Caco-2 (cell line): ENCODE results near the gene GRM7. TPM values are rescaled to one million over a fixed set of nuclear protein-coding genes. Genes with fewer than 3 reads are reported as not detected.

Source experiments
- BruUV-seq: library from RNA; stranded (reverse); fragments of 400-500 nt; replicated peaks from 2 replicates; lab custom pipeline; 2021; lab: Mats Ljungman, UMichigan
- CTCF ChIA-PET: fragments of 300-600 bp; sonication (Branson Sonifier 250); formaldehyde crosslinking; loops from one replicate; lab custom pipeline; 2022; ENCODE audit warnings: antibody characterized with exemption; lab: Charles Lee
- POLR2A ChIA-PET: fragments of 300-600 bp; sonication (Branson Sonifier 250); formaldehyde crosslinking; loops from one replicate; lab custom pipeline; 2022; ENCODE audit warnings: antibody characterized with exemption; lab: Charles Lee
- DNase-seq, 2 experiments: peaks; one replicate each; pipeline versions ENCODE4 v3.0.0 to v3.0.0-alpha.2; 2020 to 2022
- H3K27me3 ChIP-seq: replicated peaks from 2 replicates; pipeline ENCODE4 v1.6.0; 2011; ENCODE audit warnings: low read length; ENCODE audit not compliant: control insufficient read depth, insufficient read depth
- H3K36me3 ChIP-seq: 2 replicates; pipeline ENCODE4 v1.5.1; 2011; ENCODE audit warnings: low read length; ENCODE audit not compliant: control insufficient read depth, insufficient read depth
- H3K4me1 ChIP-seq: fragments of 250-450 bp; sonication (Bioruptor Pico); 2 replicates; pipeline ENCODE4 v1.5.1; 2020; ENCODE audit warnings: mild to moderate bottlenecking
- H3K4me3 ChIP-seq: 2 replicates; pipeline ENCODE4 v1.5.1; 2011; ENCODE audit warnings: low read depth, mild to moderate bottlenecking, control low read depth, low read length
- H3K9me3 ChIP-seq: fragments of 250-450 bp; sonication (Bioruptor Pico); 2 replicates; pipeline ENCODE4 v1.5.1; 2020; ENCODE audit warnings: mild to moderate bottlenecking, moderate library complexity
- H3K27ac Mint-ChIP-seq: one replicate; pipeline ENCODE4 v1.8.0; 2022; ENCODE audit warnings: mixed read lengths; ENCODE audit not compliant: unreplicated experiment
- H3K27me3 Mint-ChIP-seq: one replicate; pipeline ENCODE4 v1.8.0; 2022; ENCODE audit warnings: mixed read lengths; ENCODE audit not compliant: insufficient read depth, unreplicated experiment
- H3K36me3 Mint-ChIP-seq: one replicate; pipeline ENCODE4 v1.8.0; 2022; ENCODE audit warnings: mild to moderate bottlenecking, mixed read lengths; ENCODE audit not compliant: insufficient read depth, unreplicated experiment
- H3K4me1 Mint-ChIP-seq: one replicate; pipeline ENCODE4 v1.8.0; 2022; ENCODE audit warnings: low read depth, mixed read lengths; ENCODE audit not compliant: unreplicated experiment
- H3K4me3 Mint-ChIP-seq: one replicate; pipeline ENCODE4 v1.8.0; 2022; ENCODE audit warnings: mild to moderate bottlenecking, moderate library complexity, mixed read lengths; ENCODE audit not compliant: unreplicated experiment
- H3K9me3 Mint-ChIP-seq: one replicate; pipeline ENCODE4 v1.8.0; 2022; ENCODE audit warnings: mixed read lengths; ENCODE audit not compliant: unreplicated experiment
- CTCF ChIP-seq, 2 experiments: fragments of 200-600 bp in 1 of 2; IDR thresholded peaks; 1 replicate in 1 of 2; 2 replicates in 1 of 2; pipeline versions ENCODE4 v1.5.1 to v1.8.0; 2011 to 2022; ENCODE audit warnings: antibody characterized with exemption in 1 of 2, control low read depth in 1 of 2, inconsistent platforms in 1 of 2, low read depth in 1 of 2, low read length in 1 of 2, mild to moderate bottlenecking in 1 of 2, moderate library complexity in 1 of 2; ENCODE audit not compliant: insufficient read depth in 1 of 2, severe bottlenecking in 1 of 2, unreplicated experiment in 1 of 2
- intact Hi-C: fragments of 100-400 bp; cut with micrococcal nuclease; formaldehyde crosslinking; loops from one replicate; pipeline ENCODE4 v1.10.0; 2022; ENCODE audit not compliant: unreplicated experiment
- total RNA-seq: library from RNA; stranded (reverse); gene quantifications from 2 replicates; pipeline ENCODE4 v1.2.3, GENCODE V29; 2022

GRM7 gene
- total RNA-seq, 1 experiment from 2014 or later, result not detected

DNA sequence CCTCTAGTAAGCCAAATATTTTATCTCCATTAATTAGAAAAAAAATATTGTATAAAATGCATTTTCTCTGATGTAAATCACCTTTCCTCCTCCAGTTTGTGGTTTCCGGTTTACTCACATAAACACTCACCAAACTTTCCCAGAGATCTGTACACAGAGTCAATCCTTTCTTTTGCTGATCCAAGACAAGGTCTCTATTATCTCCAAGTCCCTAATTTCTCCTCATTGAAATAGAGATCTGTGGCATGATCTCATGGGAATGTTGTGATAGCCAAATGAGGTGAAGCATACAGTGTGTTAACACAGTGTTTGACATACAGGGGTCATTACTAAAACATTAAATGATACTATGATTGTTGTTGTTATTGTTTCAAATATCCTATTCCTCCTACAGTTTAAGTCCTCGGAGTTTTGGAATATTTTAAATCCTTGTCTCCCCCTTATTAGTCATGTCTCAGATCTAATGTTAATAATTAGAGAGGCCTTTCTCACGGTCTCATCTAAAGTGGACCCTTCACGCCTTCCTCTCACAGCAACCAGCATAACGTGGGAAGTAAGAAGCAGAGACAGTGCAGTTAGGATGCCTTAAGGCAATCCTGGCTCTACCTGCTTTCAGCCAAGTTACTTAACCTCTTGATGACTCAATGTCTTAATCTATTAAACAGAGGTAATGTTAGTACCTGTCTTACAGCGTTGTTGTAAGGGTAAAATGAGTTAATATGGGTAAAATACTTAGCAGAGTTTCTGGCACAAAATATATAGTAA, 333.3 kb downstream of the GRM7 start:
- Histone ChIP-seq H3K4me3 (no peak overlapping the region), H3K9me3 (no peaks in the 10 kb centered on the region), H3K4me1 (no peaks in the 10 kb centered on the region), H3K36me3 (no peaks in the 10 kb centered on the region), H3K27me3 (no peaks in the 10 kb centered on the region)
- Mint-ChIP-seq H3K27ac (no peak overlapping the region), H3K36me3 (no peaks in the 10 kb centered on the region), H3K4me3 (no peak overlapping the region), H3K4me1 (no peaks in the 10 kb centered on the region), H3K9me3 (no peaks in the 10 kb centered on the region), H3K27me3 (peaks cover 9% of the 10 kb centered on the region)
- no TSS peak for BruUV-seq
- ChIA-PET POLR2A (no interaction called here), CTCF (no interaction called here)
- intact Hi-C loops, result no loop called here
- TF ChIP-seq CTCF (IDR thresholded peaks at IDR 0.05; ENCODE audit: insufficient read depth in 1 of 2, low read depth in 1 of 2, low read length in 1 of 2, severe bottlenecking in 1 of 2, unreplicated experiment in 1 of 2), result no peak
- DNase-seq, result no peak

DNA sequence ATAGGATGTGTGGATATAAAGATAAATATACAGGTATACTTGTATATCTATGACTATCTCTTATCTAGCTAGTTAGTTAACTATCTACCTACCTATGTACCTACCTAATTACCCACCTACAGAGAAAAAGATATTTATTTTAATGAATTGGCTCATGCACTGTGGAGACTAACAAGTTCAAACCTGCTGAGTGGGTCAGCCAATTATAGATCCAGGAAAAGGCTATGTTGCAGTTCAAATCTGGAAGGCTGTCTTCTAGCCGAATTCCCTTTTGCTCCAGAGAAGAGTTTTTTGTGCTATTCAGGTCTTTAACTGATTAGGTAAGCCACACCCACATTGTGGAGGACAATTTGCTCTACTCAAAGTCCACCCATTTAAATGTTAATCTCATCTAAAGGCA, 335.0 kb downstream of the GRM7 start:
- no peak for TF ChIP-seq CTCF (IDR thresholded peaks at IDR 0.05; ENCODE audit: insufficient read depth in 1 of 2, low read depth in 1 of 2, low read length in 1 of 2, severe bottlenecking in 1 of 2, unreplicated experiment in 1 of 2)

GRCh38 chr3:7201784-7202183, 340.9 kb downstream of the GRM7 start:
- intact Hi-C loops, result no loop called here
- H3K27me3 ChIP-seq, result no peaks in the 10 kb centered on the region
- BruUV-seq, result no TSS peak
- H3K4me3 ChIP-seq, result no peak overlapping the region
- ChIA-PET CTCF (no interaction called here), POLR2A (no interaction called here)
- no peaks in the 10 kb centered on the region for H3K4me1 Mint-ChIP-seq
- H3K36me3 Mint-ChIP-seq, result no peaks in the 10 kb centered on the region
- H3K4me3 Mint-ChIP-seq, result no peak overlapping the region
- peaks cover 4% of the 10 kb centered on the region for H3K27me3 Mint-ChIP-seq
- H3K9me3 ChIP-seq, result no peaks in the 10 kb centered on the region
- H3K27ac Mint-ChIP-seq, result no peak overlapping the region
- no peaks in the 10 kb centered on the region for H3K9me3 Mint-ChIP-seq
- no peak for TF ChIP-seq CTCF (IDR thresholded peaks at IDR 0.05; ENCODE audit: insufficient read depth in 1 of 2, low read depth in 1 of 2, low read length in 1 of 2, severe bottlenecking in 1 of 2, unreplicated experiment in 1 of 2)
- DNase-seq, result no peak
- H3K36me3 ChIP-seq, result no peaks in the 10 kb centered on the region
- H3K4me1 ChIP-seq, result no peaks in the 10 kb centered on the region

More for the DNA sequence above, 335.0 kb downstream of the GRM7 start:
- no peak for DNase-seq
- Mint-ChIP-seq H3K4me3 (no peak overlapping the region), H3K36me3 (no peaks in the 10 kb centered on the region), H3K27me3 (peaks cover 9% of the 10 kb centered on the region), H3K9me3 (no peaks in the 10 kb centered on the region), H3K4me1 (no peaks in the 10 kb centered on the region), H3K27ac (no peak overlapping the region)
- H3K36me3 ChIP-seq, result no peaks in the 10 kb centered on the region
- no TSS peak for BruUV-seq
- intact Hi-C loops, result no loop called here
- H3K9me3 ChIP-seq, result no peaks in the 10 kb centered on the region
- H3K4me1 ChIP-seq, result no peaks in the 10 kb centered on the region
- POLR2A ChIA-PET, result no interaction called here
- CTCF ChIA-PET, result no interaction called here
- no peaks in the 10 kb centered on the region for H3K27me3 ChIP-seq
- H3K4me3 ChIP-seq, result no peak overlapping the region
